Measurements from ENCODE around the gene SNX14.
"Not testable (repeated sequence)": the region's sequence is repeated elsewhere in the genome, so short reads cannot be mapped to it uniquely, and the experiment has no call there.

SNX14 gene, protein sequence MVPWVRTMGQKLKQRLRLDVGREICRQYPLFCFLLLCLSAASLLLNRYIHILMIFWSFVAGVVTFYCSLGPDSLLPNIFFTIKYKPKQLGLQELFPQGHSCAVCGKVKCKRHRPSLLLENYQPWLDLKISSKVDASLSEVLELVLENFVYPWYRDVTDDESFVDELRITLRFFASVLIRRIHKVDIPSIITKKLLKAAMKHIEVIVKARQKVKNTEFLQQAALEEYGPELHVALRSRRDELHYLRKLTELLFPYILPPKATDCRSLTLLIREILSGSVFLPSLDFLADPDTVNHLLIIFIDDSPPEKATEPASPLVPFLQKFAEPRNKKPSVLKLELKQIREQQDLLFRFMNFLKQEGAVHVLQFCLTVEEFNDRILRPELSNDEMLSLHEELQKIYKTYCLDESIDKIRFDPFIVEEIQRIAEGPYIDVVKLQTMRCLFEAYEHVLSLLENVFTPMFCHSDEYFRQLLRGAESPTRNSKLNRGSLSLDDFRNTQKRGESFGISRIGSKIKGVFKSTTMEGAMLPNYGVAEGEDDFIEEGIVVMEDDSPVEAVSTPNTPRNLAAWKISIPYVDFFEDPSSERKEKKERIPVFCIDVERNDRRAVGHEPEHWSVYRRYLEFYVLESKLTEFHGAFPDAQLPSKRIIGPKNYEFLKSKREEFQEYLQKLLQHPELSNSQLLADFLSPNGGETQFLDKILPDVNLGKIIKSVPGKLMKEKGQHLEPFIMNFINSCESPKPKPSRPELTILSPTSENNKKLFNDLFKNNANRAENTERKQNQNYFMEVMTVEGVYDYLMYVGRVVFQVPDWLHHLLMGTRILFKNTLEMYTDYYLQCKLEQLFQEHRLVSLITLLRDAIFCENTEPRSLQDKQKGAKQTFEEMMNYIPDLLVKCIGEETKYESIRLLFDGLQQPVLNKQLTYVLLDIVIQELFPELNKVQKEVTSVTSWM

DNA sequence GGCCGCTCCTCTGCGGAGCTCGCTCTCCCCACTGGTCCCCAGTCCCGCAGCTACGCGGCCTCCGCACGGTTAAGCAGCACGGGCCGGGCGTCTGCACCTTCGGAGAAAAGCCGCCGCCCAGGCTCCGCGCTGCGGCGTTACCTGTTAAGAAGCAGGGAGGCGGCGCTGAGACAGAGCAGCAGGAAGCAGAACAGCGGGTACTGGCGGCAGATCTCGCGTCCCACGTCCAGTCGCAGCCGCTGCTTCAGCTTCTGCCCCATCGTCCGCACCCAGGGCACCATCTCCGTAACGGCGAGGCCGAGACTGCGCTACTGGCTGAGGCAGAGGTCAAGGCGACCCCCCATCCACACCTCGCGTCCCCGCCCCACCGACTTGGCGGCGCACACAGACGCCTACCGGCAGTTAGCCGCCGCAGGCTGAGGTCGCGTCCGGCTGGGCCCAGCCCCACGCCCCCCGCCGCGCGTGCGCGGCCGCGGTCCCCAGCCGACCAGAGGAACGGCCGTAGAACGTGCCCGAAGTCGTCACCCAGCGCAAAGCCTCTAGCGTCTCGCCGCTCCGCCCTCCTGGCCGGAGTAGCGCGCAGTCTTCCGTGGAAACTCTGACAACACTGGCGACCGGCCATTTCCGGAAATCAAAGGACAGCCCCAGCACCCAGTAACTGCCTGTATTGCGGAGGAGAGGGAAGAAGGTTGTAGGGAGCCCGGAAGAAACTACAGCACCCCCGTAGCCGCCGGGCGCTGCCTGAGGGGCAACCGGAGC is at the start of gene SNX14:
SNX14 (minus strand) TSS at position 421 of the 759 bp plus-strand sequence; CDS start at position 281, 140 bp downstream.
- peak; percentile 95 for DNase-seq (ENCODE audit: low spot score)

DNA sequence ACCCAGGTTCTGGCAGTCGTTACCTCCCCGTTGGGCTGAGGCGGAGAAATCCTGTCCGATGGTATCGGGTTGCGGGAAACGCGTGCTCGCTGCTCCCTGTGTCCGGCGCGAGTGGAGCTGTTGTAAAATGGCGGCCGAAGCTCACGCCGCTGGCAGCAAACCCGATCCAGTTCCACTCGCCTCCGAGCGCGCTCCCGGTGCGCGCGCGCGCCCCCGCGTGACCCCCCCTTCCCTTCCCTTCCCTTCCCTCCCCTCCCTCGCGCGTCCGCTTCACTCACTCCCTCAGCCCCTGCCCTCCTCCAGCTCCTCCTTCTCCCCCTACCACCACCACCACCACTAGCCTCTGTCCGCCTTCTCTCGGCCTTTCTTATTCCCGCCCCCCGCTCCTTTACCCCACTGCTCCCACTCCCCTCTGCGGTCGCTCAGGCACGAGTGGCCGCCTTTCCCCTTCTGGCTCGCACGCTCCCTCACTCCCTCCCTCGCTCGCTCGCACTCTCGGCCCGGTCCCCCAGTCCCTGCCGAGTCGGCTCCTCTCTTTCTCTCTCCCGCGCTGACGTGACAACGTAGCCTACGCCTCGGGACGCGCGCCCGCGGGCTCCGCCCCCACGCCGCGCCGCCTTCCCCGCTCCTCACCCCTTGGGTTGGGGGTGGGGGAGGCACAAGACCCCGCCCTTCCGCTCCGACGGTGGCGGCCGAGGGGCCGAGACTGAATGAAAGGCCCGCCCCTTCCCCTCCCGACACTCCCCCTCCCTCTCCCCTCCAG is 49.3 kb upstream of the SNX14 start, which contains the start of gene SYNCRIP:
SYNCRIP (minus strand) TSS at position 113 of the 763 bp plus-strand sequence. CDS start 1,447 bp downstream, outside the sequence.
- DNase-seq (ENCODE audit: low spot score) = peak; percentile 94

DNA sequence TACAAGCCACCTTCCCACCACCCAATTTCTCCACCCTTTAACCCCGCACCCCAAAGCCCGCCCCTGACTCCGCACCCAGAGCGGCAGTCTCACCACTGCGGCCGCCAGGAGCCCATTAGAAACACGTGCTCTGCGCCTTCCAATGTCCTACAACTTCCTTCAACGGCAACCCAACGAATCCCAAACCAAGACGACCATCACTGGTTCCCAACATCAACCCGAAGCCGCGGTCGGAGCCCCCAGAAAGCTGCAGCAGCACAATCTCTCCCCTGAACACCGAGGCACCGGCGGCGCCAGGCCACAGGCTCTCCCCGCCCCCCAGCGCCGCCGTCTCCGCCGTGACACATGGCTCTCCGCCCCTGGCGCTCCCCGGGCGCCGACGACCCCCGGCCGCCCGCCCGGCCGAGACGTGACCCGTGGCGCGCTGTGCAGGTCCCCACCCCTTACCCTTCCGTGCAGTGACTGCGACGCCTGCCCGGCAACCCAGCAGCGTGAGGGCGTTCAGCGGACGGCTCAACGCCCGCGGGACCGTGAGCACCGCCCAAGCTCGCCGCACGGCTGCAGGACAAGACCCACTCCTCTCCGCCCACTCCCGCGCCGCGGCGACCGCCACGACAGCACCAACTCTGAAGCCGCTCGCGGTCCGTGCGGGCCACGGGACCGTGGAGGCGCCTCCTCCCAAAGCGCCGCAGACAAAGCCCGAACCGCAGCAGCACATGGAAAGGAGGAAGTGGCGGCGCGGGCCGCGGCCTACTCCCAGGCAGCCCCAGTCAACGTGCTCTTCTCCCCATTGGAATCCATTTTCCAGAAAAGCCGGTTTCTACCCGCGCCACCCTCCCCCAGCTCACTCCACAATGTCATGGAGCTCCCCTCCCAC is 48.5 kb upstream of the SNX14 start:
- DNase-seq (ENCODE audit: low spot score) = peak; percentile 63

DNA sequence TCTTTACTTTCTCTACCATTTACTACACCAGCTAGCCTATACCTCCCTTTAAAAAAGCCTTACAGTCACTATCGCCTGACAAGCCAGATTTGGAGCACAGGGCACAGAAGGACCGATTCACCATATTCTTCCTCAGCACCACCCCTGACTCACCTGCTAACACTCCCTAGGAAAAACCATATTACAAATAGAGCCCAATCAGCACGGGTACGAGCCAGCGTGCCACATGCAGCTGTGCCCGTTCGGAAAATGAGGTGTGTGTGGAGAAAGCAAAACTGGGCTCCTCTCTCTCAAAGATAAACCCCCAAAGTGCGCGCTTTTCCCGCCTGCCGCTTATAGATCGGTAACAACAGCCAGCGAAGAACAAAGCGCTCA is 47.9 kb upstream of the SNX14 start:
- peak; percentile 27 for DNase-seq (ENCODE audit: low spot score)

DNA sequence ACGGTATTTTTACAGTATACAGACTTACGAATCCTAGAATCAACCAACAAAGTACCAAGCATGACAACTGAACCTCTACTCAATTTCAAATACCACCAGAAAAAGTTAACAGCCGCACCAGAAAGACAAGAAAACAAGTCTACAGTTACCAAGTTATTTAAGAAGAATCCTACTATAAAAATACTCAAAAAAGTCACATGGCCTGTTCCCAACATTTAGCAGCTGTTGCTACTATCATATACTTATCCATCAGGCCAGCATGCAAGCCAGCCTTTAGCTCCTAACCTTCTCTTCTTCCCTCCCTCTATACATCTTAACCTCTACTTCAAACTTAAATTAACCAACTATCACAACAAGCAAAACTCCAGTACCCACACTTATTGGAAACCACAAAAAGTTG is 47.2 kb upstream of the SNX14 start:
- no peak for DNase-seq (ENCODE audit: low spot score)

DNA sequence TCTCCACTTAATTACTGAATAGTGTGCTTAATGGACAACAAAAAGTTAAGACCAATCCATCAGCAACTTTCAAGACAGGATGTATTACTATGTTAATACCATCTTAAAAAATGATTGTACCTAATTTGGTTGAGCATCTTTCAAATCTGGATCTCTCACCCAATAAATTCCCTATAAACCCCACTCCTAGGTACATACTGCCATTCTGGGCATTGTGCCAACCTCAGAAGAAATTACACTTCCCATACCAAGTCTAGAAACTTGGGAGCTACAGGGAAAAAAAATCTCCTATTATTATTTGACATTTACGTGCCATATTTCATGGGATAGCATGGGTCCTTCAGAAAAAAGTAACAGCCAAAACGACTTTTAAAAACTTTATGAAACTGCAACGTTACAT is 43.9 kb upstream of the SNX14 start:
- DNase-seq (ENCODE audit: low spot score) = no peak

DNA sequence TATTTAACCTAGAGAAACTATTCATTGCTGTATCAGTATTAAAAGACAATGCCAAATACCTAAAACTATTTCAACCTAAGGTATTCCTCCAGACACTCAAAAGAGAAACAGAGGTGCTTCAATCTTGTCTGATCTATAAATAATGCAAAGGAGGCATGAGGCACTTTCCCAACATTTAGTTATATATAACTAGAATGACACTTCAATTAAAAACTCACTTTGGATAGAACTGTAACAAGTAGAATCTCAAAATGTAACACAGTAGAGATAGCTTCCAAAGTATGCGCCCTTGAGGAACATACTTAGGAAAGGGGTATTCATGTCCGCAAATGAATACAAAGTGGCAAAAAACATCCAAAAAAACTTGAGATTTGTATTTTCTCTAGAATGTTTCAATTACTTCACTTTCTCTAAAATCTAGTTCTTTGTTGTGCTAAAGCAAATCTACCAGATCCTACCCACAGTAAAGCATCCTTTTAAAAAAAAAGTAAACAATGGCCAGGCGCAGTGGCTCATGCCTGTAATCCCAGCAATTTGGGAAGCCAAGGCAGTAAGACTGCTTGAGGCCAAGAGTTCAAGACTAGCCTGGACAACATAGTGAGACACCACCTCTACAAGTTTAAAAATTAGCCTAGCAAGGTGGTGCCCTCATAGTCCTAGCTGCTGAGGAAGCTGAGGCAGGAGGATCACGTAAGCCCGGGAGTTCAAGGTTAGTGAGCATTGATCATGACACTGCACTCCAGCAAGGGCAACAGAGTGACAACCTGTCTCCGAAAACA is 38.7 kb upstream of the SNX14 start:
- no peak for DNase-seq (ENCODE audit: low spot score)

DNA sequence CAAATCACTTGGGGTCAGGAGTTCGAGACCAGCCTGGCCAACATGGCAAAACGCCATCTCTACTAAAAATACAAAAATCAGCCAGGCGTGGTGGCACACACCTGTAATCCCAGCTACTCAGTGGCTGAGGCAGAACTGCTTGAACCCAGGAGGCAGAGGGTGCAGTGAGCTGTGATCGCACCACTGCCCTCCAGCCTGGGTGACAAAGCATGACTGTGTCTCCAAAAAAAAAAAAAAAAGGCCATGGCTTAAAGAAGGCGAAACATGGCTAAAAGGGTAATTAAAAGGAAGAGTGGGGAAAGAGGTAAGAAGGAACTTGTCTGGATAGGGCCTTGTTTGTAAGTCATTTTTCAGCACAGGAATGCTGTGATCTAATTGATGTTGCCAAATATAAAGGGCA is 37.5 kb upstream of the SNX14 start:
- DNase-seq (ENCODE audit: low spot score) = not testable (repeated sequence)

DNA sequence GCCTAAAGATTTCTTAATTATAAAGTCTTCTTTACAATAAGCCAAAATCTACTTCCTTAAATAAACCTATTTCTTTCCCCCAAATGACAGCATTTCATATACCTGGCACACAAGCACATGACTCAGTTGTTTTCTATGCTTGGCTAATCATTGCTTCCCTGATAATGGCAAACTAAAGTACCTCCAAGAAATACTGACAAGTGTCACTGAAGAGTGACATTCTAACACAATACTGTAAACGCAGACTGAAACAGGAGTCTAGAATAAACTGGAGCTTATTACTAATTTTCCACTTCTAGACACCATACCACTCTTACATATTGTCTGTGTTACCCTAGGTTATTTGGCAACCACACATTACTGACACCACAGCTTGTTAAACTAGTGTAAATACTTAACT is 34.7 kb upstream of the SNX14 start:
- DNase-seq (ENCODE audit: low spot score) = no peak

DNA sequence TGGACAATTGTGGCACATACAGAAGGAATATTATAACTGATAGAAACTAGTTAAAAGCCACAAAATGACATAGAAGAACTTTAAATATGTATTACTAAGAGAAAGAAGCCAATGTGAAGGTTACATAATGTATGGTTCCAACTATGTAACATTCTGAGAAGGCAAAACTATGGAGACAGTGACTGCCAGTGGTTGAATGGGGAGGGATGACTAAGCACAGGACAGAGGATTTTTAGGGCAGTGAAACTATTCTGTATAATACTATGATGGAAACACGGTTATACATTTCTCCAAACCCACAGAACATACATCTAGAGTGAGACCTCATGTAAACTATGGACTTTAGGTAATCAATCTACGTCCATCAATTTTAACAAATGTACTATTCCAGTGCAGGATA is 26.6 kb upstream of the SNX14 start:
- DNase-seq (ENCODE audit: low spot score) = no peak

DNA sequence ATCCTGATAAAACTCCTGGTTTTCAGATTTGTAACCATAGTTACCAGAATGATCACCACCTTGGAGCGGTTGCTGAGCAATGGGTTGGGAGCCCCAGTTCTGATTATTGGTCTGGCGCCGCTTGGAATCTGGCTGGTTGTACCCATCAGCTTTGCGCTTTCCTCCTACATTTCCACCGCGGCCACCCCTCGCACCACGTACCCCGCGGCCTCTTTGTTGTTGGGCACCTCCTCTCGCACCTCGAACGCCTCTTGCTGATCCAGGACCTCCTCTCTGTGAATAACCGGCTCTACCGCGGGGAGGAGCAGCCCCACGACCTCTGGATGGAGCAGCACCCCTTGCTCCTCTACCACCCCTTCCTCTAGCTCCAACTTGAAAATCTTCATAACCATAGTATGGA is 21.1 kb upstream of the SNX14 start:
- no peak for DNase-seq (ENCODE audit: low spot score)

DNA sequence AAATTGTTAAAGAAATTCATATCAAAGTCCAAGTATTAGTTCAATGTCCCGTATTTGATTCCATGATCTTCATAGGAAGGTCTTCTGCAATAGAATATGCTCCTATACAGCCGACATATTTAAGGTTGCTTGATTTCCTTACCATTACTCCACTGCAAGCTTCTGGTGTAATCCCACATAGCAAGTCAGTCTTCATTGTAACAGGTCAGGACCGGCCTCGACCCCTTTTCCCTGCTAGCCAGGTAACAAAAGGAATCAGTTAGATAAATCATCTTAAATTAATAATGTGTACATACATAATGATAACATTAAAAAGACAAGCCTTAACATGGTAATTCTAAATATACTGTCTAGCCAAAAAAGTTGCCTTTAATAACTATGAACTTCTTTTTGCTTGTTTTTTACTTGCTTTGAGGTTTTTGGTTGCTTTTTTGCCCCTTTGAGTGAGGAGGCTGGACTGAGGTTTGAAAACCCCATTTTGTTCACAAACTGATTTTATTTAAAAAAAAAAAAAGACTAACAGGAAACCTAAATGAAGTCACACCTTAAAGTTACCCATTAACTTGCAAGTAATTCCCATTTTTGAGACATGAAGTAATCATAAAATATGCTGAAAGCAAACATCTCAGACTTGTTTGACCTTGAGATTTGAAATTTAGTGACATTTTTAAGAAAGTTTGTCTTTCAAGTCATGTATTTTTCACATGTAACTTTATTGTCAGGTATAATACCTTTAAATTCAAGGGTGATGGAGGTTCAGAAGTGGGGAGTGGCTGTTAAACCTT is 19.2 kb upstream of the SNX14 start:
- DNase-seq (ENCODE audit: low spot score) = no peak

DNA sequence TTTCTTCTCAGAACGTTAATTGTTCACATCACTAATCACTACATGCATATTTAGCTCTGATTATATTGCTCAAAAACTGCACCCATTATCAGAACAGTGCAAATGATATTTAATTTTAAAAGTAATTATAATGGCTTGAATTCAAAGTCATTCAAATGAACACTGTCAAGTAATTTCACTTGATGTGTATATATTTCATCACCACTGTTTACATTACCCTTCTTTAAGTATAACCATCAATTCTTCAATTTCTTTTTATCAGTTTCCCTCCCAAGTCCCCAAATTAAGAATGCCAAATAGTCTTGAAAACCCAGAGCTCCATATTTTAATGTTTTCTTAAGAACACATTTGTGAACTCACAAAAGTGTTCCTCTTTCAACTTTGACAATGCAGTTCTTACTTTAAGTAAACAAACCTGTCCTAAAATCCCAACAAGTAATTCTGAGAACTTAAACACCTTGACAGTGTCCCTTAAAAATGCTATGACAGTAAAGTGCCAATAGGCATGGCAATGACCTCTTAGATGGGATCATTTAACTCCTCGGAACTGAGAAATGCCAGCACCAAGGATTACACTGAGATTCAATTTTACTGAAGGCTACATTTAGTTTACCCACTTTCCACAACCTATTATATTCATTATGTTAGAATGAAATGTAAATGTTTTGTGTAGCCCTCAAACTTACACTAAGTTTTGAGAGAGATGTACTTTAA is 16.7 kb upstream of the SNX14 start:
- DNase-seq (ENCODE audit: low spot score) = no peak

DNA sequence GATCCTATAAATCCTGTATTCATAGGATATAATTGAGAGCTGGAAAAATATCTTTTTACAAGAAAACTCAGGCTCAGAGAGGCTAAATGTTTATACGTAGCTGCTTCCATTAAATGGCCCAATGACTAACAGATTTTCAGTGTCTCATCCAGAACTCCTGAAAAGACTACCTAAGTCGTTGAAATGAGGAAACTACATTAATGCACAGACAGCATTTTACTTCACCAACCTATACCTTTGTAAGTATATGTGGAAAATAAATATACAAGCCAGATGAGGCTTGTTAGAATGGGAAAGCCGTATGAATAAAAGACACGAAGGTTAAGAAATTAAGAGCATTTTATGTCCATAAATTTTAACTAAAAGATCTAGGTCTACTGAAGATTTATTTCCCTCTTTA is 8.4 kb upstream of the SNX14 start:
- DNase-seq (ENCODE audit: low spot score) = no peak

DNA sequence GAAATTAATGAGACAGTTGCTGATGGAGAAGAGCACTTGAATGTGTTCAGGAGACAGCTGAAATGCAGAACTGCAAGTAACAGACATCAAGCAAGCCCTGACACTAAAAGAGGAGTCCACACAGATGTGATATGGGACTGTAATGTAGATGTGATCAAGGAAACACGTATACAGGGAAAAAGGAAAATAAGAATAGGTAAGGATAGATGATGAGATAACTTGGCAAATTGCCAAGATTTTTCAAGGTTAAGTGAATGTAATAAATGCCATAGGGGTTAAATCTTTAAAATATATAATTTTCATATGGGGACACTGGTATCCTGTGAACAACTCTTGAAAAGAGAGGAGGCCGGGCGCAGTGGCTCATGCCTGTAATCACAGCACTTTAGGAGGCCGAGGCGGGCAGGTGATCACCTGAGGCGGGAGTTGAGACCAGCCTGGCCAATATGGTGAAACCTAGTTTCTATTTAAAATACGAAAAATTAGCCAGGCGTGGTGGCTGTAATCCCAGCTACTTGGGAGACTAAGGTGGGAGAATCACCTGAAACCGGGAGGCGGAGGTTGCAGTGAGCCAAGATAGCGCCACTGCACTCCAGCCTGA is 7.2 kb upstream of the SNX14 start:
- DNase-seq (ENCODE audit: low spot score) = no peak

DNA sequence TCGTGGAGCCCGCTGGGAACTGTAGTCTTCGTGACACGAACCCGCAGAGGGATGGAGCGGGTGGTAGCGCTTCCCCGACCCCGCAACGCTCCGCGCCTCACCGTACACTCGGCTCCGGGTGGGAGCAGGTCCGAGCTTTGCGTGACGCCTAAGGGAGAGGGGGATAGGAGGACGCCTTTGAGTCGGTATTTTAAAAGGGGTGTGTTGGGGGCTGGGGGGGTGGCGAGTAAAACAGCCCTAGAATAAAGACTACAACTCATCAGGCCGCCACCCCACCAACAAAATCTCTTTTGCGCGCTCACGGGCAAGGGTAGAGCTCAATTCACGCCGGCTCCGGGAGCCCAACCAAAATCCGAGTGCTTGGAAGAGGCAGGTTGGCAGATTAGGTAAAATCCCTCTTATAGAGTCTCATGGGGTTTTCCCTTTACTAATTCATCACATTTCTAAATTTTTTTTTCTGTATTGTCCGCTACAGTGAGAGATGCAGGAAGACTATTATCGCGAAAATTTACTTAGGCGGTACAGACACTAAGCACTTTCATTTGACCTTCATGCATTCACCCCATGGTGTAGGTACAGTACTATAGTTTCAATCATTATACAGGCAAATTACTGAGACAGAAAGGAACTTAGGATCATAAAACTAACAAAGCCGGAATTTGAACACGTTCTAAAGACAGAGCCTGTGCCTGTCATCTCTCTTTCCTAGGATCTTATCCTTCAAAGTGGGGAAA is 706 bp upstream of the SNX14 start:
- peak; percentile 50 for DNase-seq (ENCODE audit: low spot score)

DNA sequence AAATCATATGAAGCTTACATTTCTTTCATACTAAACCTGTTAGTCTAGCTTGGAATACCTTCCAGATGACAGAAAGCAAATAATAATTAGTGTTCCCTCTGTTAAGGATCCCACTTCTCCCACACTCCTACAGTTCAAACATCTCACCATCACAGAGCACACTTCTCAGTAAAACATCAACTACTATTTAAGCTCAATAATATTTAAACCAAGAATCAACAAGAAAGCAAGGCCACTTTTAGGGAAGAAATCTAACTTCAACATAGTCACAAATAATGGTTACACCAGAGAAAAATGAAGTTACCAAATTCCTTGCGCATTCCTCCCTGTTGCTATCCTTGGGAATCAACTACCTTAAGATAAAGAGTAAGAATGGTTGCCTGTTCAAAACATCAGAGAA is 1.6 kb downstream of the SNX14 start:
- no peak for DNase-seq (ENCODE audit: low spot score)

Measured in SW480 (cell line).